Glutamatergic neuron (in vitro differentiated cells): ENCODE data around the gene CDK5R1. TPM values are rescaled to one million over a fixed set of nuclear protein-coding genes. Genes with fewer than 3 reads are reported as not detected.

ENCODE experiments used
- DNase-seq: peaks from one replicate; pipeline ENCODE4 v3.0.0; 2022
- H3K27ac Mint-ChIP-seq: one replicate; pipeline ENCODE4 v1.8.0; 2020; ENCODE audit warnings: mild to moderate bottlenecking, mixed read lengths, inconsistent platforms; ENCODE audit not compliant: unreplicated experiment
- H3K27me3 Mint-ChIP-seq: one replicate; pipeline ENCODE4 v1.8.0; 2020; ENCODE audit warnings: mild to moderate bottlenecking, moderate library complexity, mixed read lengths, inconsistent platforms; ENCODE audit not compliant: unreplicated experiment
- H3K36me3 Mint-ChIP-seq: one replicate; pipeline ENCODE4 v1.8.0; 2020; ENCODE audit warnings: mild to moderate bottlenecking, mixed read lengths, inconsistent platforms; ENCODE audit not compliant: unreplicated experiment
- H3K4me1 Mint-ChIP-seq: one replicate; pipeline ENCODE4 v1.8.0; 2020; ENCODE audit warnings: mild to moderate bottlenecking, low read depth, mixed read lengths, inconsistent platforms; ENCODE audit not compliant: unreplicated experiment
- H3K4me3 Mint-ChIP-seq: one replicate; pipeline ENCODE4 v1.8.0; 2020; ENCODE audit warnings: mild to moderate bottlenecking, mixed read lengths, inconsistent platforms; ENCODE audit not compliant: unreplicated experiment
- H3K9me3 Mint-ChIP-seq: one replicate; pipeline ENCODE4 v1.8.0; 2020; ENCODE audit warnings: mild to moderate bottlenecking, moderate library complexity, mixed read lengths, inconsistent platforms; ENCODE audit not compliant: unreplicated experiment
- CTCF ChIP-seq: fragments of 200-600 bp; sonication (generic); IDR thresholded peaks from one replicate; pipeline ENCODE4 v1.5.0; 2021; ENCODE audit not compliant: partially characterized antibody, unreplicated experiment
- total RNA-seq: library from RNA; stranded (reverse); fragmentation: NEBNext Ultra II Directional; extraction: Animal tissue kit (Norgen Biotek cat#: 25700); gene quantifications from one replicate; pipeline ENCODE4 v1.2.1, GENCODE V29; 2021; ENCODE audit not compliant: unreplicated experiment

CDK5R1 gene
- total RNA-seq, 1 donor from 2014 or later, result 73.9 TPM

GRCh38 chr17:32504166-32504990 is 17.6 kb downstream of the CDK5R1 start:
- Mint-ChIP-seq H3K27ac (no peak overlapping the region), H3K27me3 (peaks cover 3% of the 10 kb centered on the region), H3K9me3 (peaks cover 5% of the 10 kb centered on the region), H3K4me3 (no peak overlapping the region), H3K36me3 (peaks cover 22% of the 10 kb centered on the region), H3K4me1 (peaks cover 8% of the 10 kb centered on the region)
- TF ChIP-seq CTCF, result no peak
- no peak for DNase-seq

GRCh38 chr17:32508926-32509325 is 22.1 kb downstream of the CDK5R1 start:
- no peak for TF ChIP-seq CTCF
- Mint-ChIP-seq H3K27me3 (peaks cover 6% of the 10 kb centered on the region), H3K36me3 (peaks cover 14% of the 10 kb centered on the region), H3K4me1 (peaks cover 10% of the 10 kb centered on the region), H3K4me3 (no peak overlapping the region), H3K9me3 (peaks cover 5% of the 10 kb centered on the region), H3K27ac (no peak overlapping the region)
- DNase-seq, result no peak

GRCh38 chr17:32510466-32510865 is 23.7 kb downstream of the CDK5R1 start:
- DNase-seq, result no peak

GRCh38 chr17:32512328-32512727 is 25.5 kb downstream of the CDK5R1 start:
- no peaks in the 10 kb centered on the region for H3K9me3 Mint-ChIP-seq
- no peak overlapping the region for H3K4me3 Mint-ChIP-seq
- H3K36me3 Mint-ChIP-seq, result no peaks in the 10 kb centered on the region
- H3K4me1 Mint-ChIP-seq, result peaks cover 20% of the 10 kb centered on the region
- H3K27me3 Mint-ChIP-seq, result peaks cover 3% of the 10 kb centered on the region
- TF ChIP-seq CTCF, result no peak
- H3K27ac Mint-ChIP-seq, result no peak overlapping the region
- DNase-seq, result no peak

More at GRCh38 chr17:32510466-32510865, 23.7 kb downstream of the CDK5R1 start:
- Mint-ChIP-seq H3K4me3 (no peak overlapping the region), H3K27ac (no peak overlapping the region), H3K36me3 (peaks cover 7% of the 10 kb centered on the region), H3K4me1 (peaks cover 6% of the 10 kb centered on the region), H3K27me3 (peaks cover 3% of the 10 kb centered on the region), H3K9me3 (peaks cover 2% of the 10 kb centered on the region)
- no peak for TF ChIP-seq CTCF

- Mint-ChIP-seq H3K36me3 (no peaks in the 10 kb centered on the region), H3K27me3 (peaks cover 6% of the 10 kb centered on the region), H3K4me3 (no peak overlapping the region), H3K9me3 (peaks cover 2% of the 10 kb centered on the region), H3K4me1 (peaks cover 26% of the 10 kb centered on the region), H3K27ac (no peak overlapping the region)
- DNase-seq, result no peak
- no peak for TF ChIP-seq CTCF
These were observed 26.8 kb downstream of the CDK5R1 start for GRCh38 chr17:32513579-32513978.
